Endometrium (tissue), 2 donors: Measurements from ENCODE around the gene ZDHHC4.
"Not testable (repeated sequence)": the region's sequence is repeated elsewhere in the genome, so short reads cannot be mapped to it uniquely, and the experiment has no call there.

ENCODE experiments used
- FAIRE-seq: peaks from 2 replicates; lab custom pipeline; 2012; peaks lifted over from hg19 to GRCh38; lab: Jason Lieb, UNC
- donor health status: control.
- donor health status: control.

The ZDHHC4 gene

GRCh38 chr7:6562106-6562505 lies 15.1 kb upstream of the ZDHHC4 start:
- no peak for FAIRE-seq

GRCh38 chr7:6563936-6564770 lies 13.1 kb upstream of the ZDHHC4 start:
- FAIRE-seq: no peak

GRCh38 chr7:6565655-6566054 lies 11.6 kb upstream of the ZDHHC4 start:
- no peak for FAIRE-seq

GRCh38 chr7:6567886-6568285 lies 9.4 kb upstream of the ZDHHC4 start:
- FAIRE-seq: no peak

- no peak for FAIRE-seq
Observed at GRCh38 chr7:6571160-6571779, 6.0 kb upstream of the ZDHHC4 start.

- FAIRE-seq: no peak
Observed at GRCh38 chr7:6575281-6576023, 1.8 kb upstream of the ZDHHC4 start.

GRCh38 chr7:6576024-6576866 lies 1.0 kb upstream of the ZDHHC4 start:
- FAIRE-seq: no peak

GRCh38 chr7:6576867-6577368 lies 336 bp upstream of the ZDHHC4 start:
- not testable (repeated sequence) for FAIRE-seq

- FAIRE-seq: no peak
Observed at GRCh38 chr7:6578114-6579084, 1.1 kb downstream of the ZDHHC4 start.

- no peak for FAIRE-seq
Observed at GRCh38 chr7:6579446-6579845, 2.2 kb downstream of the ZDHHC4 start.

GRCh38 chr7:6585746-6586432 lies 8.6 kb downstream of the ZDHHC4 start:
- FAIRE-seq: not testable (repeated sequence)

GRCh38 chr7:6588566-6588965 lies 11.3 kb downstream of the ZDHHC4 start:
- no peak for FAIRE-seq

GRCh38 chr7:6589151-6589828 lies 12.0 kb downstream of the ZDHHC4 start:
- no peak for FAIRE-seq

GRCh38 chr7:6589829-6590644 lies 12.8 kb downstream of the ZDHHC4 start, which contains the start of gene INTS15:
TSS of gene INTS15 (plus strand) at chr7:6590021. CDS start at chr7:6590284, 263 bp downstream.
- FAIRE-seq: no peak

- FAIRE-seq: no peak
Observed at GRCh38 chr7:6590645-6591110, 13.4 kb downstream of the ZDHHC4 start.

GRCh38 chr7:6600093-6600492 lies 22.8 kb downstream of the ZDHHC4 start:
- FAIRE-seq: no peak

- no peak for FAIRE-seq
Observed at GRCh38 chr7:6604458-6604857, 27.2 kb downstream of the ZDHHC4 start.

- FAIRE-seq: no peak
Observed at GRCh38 chr7:6606866-6607583, 29.8 kb downstream of the ZDHHC4 start.
